Adrenal gland (tissue), 12 donors: Measurements from ENCODE around the gene NINJ1. TPM values are rescaled to one million over a fixed set of nuclear protein-coding genes. Genes with fewer than 3 reads are reported as not detected.

Experiments
- DNase-seq, 7 donors: peaks; one replicate each; pipeline ENCODE4 v3.0.0-alpha.2; 2019 to 2020
- H3K27ac ChIP-seq, 5 donors: fragments of 200-600 bp; sonication (generic) in 4 of 5; 1 replicate in 3 of 5; 2 replicates in 2 of 5; pipeline versions ENCODE4 v1.5.1 to v1.8.0; 2016 to 2020; ENCODE audit warnings: mild to moderate bottlenecking in 1 of 5
- H3K27me3 ChIP-seq: fragments of 200-600 bp; 2 replicates; pipeline ENCODE4 v1.8.0; 2021
- H3K36me3 ChIP-seq, 2 donors: fragments of 200-600 bp; replicated peaks in 1 of 2; 1 replicate in 1 of 2; 2 replicates in 1 of 2; pipeline versions ENCODE4 v1.5.1 to v1.8.0; 2018 to 2022
- H3K4me1 ChIP-seq, 2 donors: fragments of 200-600 bp; replicated peaks in 1 of 2; 1 replicate in 1 of 2; 2 replicates in 1 of 2; pipeline versions ENCODE4 v1.5.1 to v1.8.0; 2018 to 2021
- H3K4me3 ChIP-seq, 4 donors: fragments of 200-600 bp; sonication (generic) in 3 of 4; one replicate each; pipeline ENCODE4 v1.5.1; 2016 to 2018
- H3K9me3 ChIP-seq, 3 donors: fragments of 200-600 bp; sonication (generic) in 1 of 3; replicated peaks in 1 of 3; 1 replicate in 2 of 3; 2 replicates in 1 of 3; pipeline versions ENCODE4 v1.5.1 to v1.8.0; 2016 to 2021
- POLR2A ChIP-seq, 2 donors: fragments of 450-650 bp; IDR thresholded peaks; one replicate each; pipeline ENCODE4 v1.6.1; 2017; ENCODE audit warnings: antibody characterized with exemption in 2 of 2, mild to moderate bottlenecking in 2 of 2, moderate library complexity in 1 of 2
- WGBS, 4 donors: extraction: QIAGEN DNeasy Blood & Tissue Kit in 2 of 4; methylation state at CpG; one replicate each; pipeline versions ENCODE4 v1.1.5 to v1.1.7; 2013 to 2017; 5-methylcytosine and 5-hydroxymethylcytosine counted together
- intact Hi-C, 2 donors: fragments of 100-400 bp; cut with DNase I; formaldehyde crosslinking; loops; one replicate each; pipeline versions ENCODE4 v1.14.1 to v1.15.0; 2022 to 2023
- polyA plus RNA-seq, 3 donors: library from polyadenylated mRNA; stranded (reverse); fragments of 200-250 nt in 2 of 3; fragments of 350-450 nt in 1 of 3; fragmentation: Illumina TruSeq in 1 of 3; extraction: RNeasy Lipid Tissue Mini Kit (QIAGEN cat#74804) in 1 of 3; gene quantifications; one replicate each; pipeline ENCODE4 v1.2.3, GENCODE V29; 2013 to 2014
- total RNA-seq, 9 donors: library from RNA; depleted of rRNA in 4 of 9; stranded (reverse); fragments of >200 nt in 4 of 9; fragments of 120-200 nt in 1 of 9; fragmentation: NEBNext Ultra II Directional in 1 of 9; extraction: Animal tissue kit (Norgen Biotek cat#: 25700) in 1 of 9; gene quantifications; one replicate each; pipeline versions ENCODE4 v1.1.0 to v1.2.4, GENCODE V29; 2013 to 2023
- TF ChIP-seq, protein P1 (sequence below), 6 experiments: fragments of 450-650 bp in 4 of 6; fragments of 200-600 bp in 2 of 6; sonication (generic) in 1 of 6; IDR thresholded peaks; 1 replicate in 5 of 6; 2 replicates in 1 of 6; pipeline versions ENCODE4 v1.5.1 to v1.8.0; 2016 to 2021; ENCODE audit warnings: antibody characterized with exemption in 6 of 6, mild to moderate bottlenecking in 2 of 6, moderate library complexity in 1 of 6
- donor health status: healthy with polysubstance abuse.
- donor health status: Bipolar disorder and iron deficiency.
- donor health status: DM: yes; HTN: yes; CAD: no.
- donor health status: DM: no; HTN: no; CAD: no.
- donor health status: DM: no; HTN: no; CAD: no.
- donor health status: DM: yes; HTN: yes; CAD: no.

The NINJ1 gene
- total and polyA plus RNA-seq, 12 donors, result 25.6 to 339 (median 161) TPM

DNA sequence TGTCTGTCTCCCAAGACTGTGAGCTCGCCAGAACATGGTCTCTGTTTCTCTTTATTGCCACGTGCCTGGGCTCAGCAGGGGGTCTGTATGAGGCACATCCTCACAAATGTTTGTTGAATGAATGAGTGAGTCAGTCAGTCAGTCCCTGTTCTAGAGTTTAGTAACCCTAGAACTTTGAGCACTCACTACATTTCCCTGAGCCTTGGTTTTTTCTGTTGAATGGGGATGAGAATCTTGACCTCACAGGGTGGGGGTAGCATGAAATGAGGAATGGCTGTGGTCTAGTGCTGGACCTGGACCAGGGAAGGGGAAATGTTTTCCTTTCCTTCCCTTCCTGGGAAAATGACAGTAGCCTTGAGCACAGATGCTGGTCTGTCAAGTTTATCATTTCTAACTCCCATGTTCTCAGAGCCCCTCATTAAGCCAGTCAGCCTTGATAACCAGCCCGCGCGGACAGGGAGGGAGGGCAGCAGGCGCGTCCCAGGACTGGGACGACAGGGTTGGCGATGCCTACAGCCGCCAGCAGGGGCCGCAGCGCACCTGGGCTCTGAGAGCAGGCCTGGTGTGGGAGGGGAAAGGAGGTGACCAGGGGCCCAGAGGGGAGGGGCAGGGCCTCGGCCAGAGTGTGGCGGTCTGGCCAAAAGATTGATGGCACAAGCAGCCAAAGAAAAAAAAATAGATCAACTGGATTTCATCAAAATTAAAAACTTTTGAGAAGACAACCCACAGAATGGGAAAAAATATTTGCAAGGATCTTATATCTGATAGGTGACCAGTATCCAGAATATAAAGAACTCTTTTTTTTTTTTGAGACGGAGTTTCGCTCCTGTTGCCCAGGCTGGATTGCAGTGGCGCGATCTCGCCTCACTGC, 25.8 kb upstream of the NINJ1 start:
- H3K4me3 ChIP-seq, result no peak overlapping the region
- no peaks in the 10 kb centered on the region for H3K27me3 ChIP-seq
- intact Hi-C loops, result loop anchor here (5.0 kb wide), 2 partner anchors 53 to 142 kb away; no protein-coding TSS in a partner anchor
- no peaks in the 10 kb centered on the region for H3K36me3 ChIP-seq
- no peak for TF ChIP-seq POLR2A (IDR thresholded peaks at IDR 0.05)
- TF ChIP-seq, protein P1, sequence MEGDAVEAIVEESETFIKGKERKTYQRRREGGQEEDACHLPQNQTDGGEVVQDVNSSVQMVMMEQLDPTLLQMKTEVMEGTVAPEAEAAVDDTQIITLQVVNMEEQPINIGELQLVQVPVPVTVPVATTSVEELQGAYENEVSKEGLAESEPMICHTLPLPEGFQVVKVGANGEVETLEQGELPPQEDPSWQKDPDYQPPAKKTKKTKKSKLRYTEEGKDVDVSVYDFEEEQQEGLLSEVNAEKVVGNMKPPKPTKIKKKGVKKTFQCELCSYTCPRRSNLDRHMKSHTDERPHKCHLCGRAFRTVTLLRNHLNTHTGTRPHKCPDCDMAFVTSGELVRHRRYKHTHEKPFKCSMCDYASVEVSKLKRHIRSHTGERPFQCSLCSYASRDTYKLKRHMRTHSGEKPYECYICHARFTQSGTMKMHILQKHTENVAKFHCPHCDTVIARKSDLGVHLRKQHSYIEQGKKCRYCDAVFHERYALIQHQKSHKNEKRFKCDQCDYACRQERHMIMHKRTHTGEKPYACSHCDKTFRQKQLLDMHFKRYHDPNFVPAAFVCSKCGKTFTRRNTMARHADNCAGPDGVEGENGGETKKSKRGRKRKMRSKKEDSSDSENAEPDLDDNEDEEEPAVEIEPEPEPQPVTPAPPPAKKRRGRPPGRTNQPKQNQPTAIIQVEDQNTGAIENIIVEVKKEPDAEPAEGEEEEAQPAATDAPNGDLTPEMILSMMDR (IDR thresholded peaks at IDR 0.05), result peak; percentile 93 to 98 (median 96)
- WGBS, 4 donors, result 7 to 26% (median 16%) methylated on average over 12 to 19 of the region's 19 CpGs
- H3K27ac ChIP-seq, result no peak overlapping the region
- peak; percentile 77 to 93 (median 87) for DNase-seq
- no peaks in the 10 kb centered on the region for H3K9me3 ChIP-seq
- no peaks in the 10 kb centered on the region for H3K4me1 ChIP-seq

DNA sequence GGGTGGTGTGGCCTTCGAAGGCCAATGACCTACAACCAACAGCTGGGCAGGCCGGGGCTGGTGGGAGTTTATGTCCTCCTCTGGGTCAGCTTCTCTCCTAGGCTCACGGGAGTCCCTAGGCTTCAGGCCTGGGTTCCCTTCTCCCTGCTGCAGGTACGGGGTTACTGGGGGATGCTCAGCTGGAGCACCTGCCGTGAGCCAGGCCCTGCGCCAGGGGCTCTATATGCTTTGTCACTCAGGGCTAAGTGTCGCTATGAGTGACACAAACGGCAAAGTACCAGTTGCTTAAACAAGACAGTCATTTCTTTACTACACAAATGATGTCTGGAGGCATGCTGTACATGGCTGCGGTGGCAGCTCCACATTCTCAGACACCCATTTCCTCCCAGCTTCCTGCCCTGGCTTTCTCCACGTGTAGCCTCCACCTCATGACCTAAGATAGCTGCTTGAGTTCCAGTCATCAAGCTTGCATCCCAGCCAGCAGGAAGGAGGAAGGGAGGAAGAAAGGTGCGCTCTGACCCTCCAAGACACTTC, 22.5 kb upstream of the NINJ1 start:
- WGBS, 4 donors, result 76 to 88% (median 82%) methylated on average over 7 to 11 of the region's 11 CpGs
- H3K27ac ChIP-seq, result no peak overlapping the region
- TF ChIP-seq, protein P1 (IDR thresholded peaks at IDR 0.05), result no peak
- no peak for TF ChIP-seq POLR2A (IDR thresholded peaks at IDR 0.05)
- intact Hi-C loops, result loop anchor here in 1 of 2 donors (5.0 kb wide), 1 partner anchor 146 kb away; no protein-coding TSS in a partner anchor
- no peaks in the 10 kb centered on the region for H3K9me3 ChIP-seq
- DNase-seq, result peak in 2 of 7 donors; percentile 39 to 61
- no peaks in the 10 kb centered on the region for H3K4me1 ChIP-seq
- H3K36me3 ChIP-seq, result no peaks in the 10 kb centered on the region
- no peaks in the 10 kb centered on the region for H3K27me3 ChIP-seq
- no peak overlapping the region for H3K4me3 ChIP-seq

DNA sequence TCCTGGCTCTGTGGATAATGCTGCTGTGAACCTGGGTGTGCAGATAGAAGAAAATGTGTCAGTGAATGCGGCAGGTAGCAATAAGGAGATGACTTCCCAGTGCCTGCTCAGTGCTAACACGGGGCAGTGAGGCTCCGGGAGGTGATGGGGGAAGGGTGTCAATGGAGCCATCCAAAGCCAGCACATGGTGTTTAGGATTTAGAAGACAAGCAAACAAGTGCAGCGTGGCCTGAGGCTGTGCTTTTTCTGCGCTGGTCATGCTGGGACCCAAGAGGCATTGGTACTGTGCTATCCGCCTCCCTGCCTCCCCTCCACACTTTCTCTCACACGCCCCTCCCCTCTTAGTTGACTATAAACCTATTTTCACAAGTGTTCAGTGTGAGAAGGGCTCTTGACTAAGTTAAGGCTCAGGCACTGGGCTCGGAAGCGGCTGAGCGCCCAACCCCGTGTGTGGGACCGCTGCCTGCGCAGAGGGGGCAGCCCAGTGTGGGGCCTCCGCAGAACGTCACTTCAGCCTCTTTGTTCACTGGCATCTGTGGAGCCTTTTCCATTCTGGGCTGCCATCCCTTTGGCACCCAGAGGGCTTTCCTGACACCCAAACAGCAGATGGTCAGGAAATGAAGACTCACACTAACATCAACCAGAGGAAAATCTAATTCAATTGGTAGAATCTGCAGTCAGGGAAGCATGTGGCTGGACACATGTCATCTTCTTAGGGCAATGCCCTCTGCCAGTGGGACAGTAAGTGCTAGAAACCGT, 21.8 kb upstream of the NINJ1 start:
- 86 to 94% (median 88%) methylated on average over 8 to 16 of the region's 16 CpGs for WGBS, 4 donors
- TF ChIP-seq, protein P1 (IDR thresholded peaks at IDR 0.05), result no peak
- TF ChIP-seq POLR2A (IDR thresholded peaks at IDR 0.05), result no peak
- H3K27ac ChIP-seq, result no peak overlapping the region
- no peaks in the 10 kb centered on the region for H3K27me3 ChIP-seq
- intact Hi-C loops, result loop anchor here in 1 of 2 donors (5.0 kb wide), 1 partner anchor 146 kb away; no protein-coding TSS in a partner anchor
- no peaks in the 10 kb centered on the region for H3K9me3 ChIP-seq
- H3K4me3 ChIP-seq, result no peak overlapping the region
- DNase-seq, result peak in 1 of 7 donors; percentile 60
- H3K4me1 ChIP-seq, result no peaks in the 10 kb centered on the region
- no peaks in the 10 kb centered on the region for H3K36me3 ChIP-seq
